Subcutaneous adipose tissue (tissue), 4 donors: ENCODE results near the gene CAMTA1. TPM values are rescaled to one million over a fixed set of nuclear protein-coding genes. Genes with fewer than 3 reads are reported as not detected.

ENCODE experiments used
- CTCF ChIP-seq: fragments of 450-650 bp; IDR thresholded peaks from one replicate; pipeline ENCODE4 v1.5.1; 2016; ENCODE audit warnings: low read depth, mild to moderate bottlenecking, control low read depth, antibody characterized with exemption, moderate library complexity
- total RNA-seq, 4 donors: library from RNA; depleted of rRNA; stranded (reverse); fragments of >200 nt; gene quantifications; one replicate each; pipeline ENCODE4 v1.1.0, GENCODE V29; 2016

Gene CAMTA1
- total RNA-seq, 4 donors from 2014 or later = 58.6 to 82.5 (median 78.0) TPM

- no peak for TF ChIP-seq CTCF
These were observed 659.1 kb downstream of the CAMTA1 start for GRCh38 chr1:7444363-7444762.

- no peak for TF ChIP-seq CTCF
These were observed 661.8 kb downstream of the CAMTA1 start for GRCh38 chr1:7447093-7447492.

GRCh38 chr1:7447736-7448135 is 662.5 kb downstream of the CAMTA1 start:
- TF ChIP-seq CTCF = no peak

- no peak for TF ChIP-seq CTCF
These were observed 663.7 kb downstream of the CAMTA1 start for GRCh38 chr1:7448986-7449385.

- no peak for TF ChIP-seq CTCF
These were observed 664.5 kb downstream of the CAMTA1 start for GRCh38 chr1:7449750-7450149.

GRCh38 chr1:7450838-7451237 is 665.6 kb downstream of the CAMTA1 start:
- no peak for TF ChIP-seq CTCF

- no peak for TF ChIP-seq CTCF
These were observed 667.8 kb downstream of the CAMTA1 start for GRCh38 chr1:7453038-7453437.
